ENCODE results near the gene PRDM1.

The PRDM1 gene

GRCh38 chr6:106072501-106073090, 13.5 kb upstream of the PRDM1 start:
- no peak for DNase-seq

GRCh38 chr6:106074146-106074545, 12.0 kb upstream of the PRDM1 start:
- no peak for DNase-seq

- no peak for DNase-seq
Measured at GRCh38 chr6:106076139-106076538, 10.0 kb upstream of the PRDM1 start.

GRCh38 chr6:106077170-106077569, 9.0 kb upstream of the PRDM1 start:
- DNase-seq, result no peak

GRCh38 chr6:106077881-106078280, 8.3 kb upstream of the PRDM1 start:
- no peak for DNase-seq

- no peak for DNase-seq
Measured at GRCh38 chr6:106079961-106080762, 6.0 kb upstream of the PRDM1 start.

- no peak for DNase-seq
Measured at GRCh38 chr6:106080763-106081095, 5.4 kb upstream of the PRDM1 start.

- DNase-seq, result no peak
Measured at GRCh38 chr6:106081715-106082114, 4.4 kb upstream of the PRDM1 start.

- no peak for DNase-seq
Measured at GRCh38 chr6:106082735-106083398, 3.3 kb upstream of the PRDM1 start.

- DNase-seq, result no peak
Measured at GRCh38 chr6:106083618-106084017, 2.5 kb upstream of the PRDM1 start.

- DNase-seq, result no peak
Measured at GRCh38 chr6:106084106-106084988, 1.8 kb upstream of the PRDM1 start.

- DNase-seq, result no peak
Measured at GRCh38 chr6:106084989-106085691, 996 bp upstream of the PRDM1 start.

GRCh38 chr6:106085692-106085983, 498 bp upstream of the PRDM1 start:
- DNase-seq, result no peak

GRCh38 chr6:106086814-106087175, 659 bp downstream of the PRDM1 start:
- no peak for DNase-seq

- DNase-seq, result peak; percentile 7 to 29
Measured at GRCh38 chr6:106087548-106088325, 1.6 kb downstream of the PRDM1 start.

GRCh38 chr6:106090001-106090400, 3.9 kb downstream of the PRDM1 start:
- peak in 1 of 2 donors; percentile 12 for DNase-seq

- no peak for DNase-seq
Measured at GRCh38 chr6:106092279-106092678, 6.1 kb downstream of the PRDM1 start.

GRCh38 chr6:106094261-106094963, 8.3 kb downstream of the PRDM1 start:
- no peak for DNase-seq

- DNase-seq, result no peak
Measured at GRCh38 chr6:106094964-106095335, 8.8 kb downstream of the PRDM1 start.

GRCh38 chr6:106097411-106098231, 11.5 kb downstream of the PRDM1 start:
- DNase-seq, result peak in 1 of 2 donors; percentile 4

All from hippocampal formation (tissue), 2 donors.